Liver (tissue), 9 donors: ENCODE results near the gene RAD50. TPM values are rescaled to one million over a fixed set of nuclear protein-coding genes. Genes with fewer than 3 reads are reported as not detected.

ENCODE experiments used
- DNase-seq: peaks from one replicate; pipeline ENCODE4 v3.0.0-alpha.2; 2017; ENCODE audit warnings: low spot score
- H3K27ac ChIP-seq, 2 donors: one replicate each; pipeline ENCODE4 v1.7.0; 2013; ENCODE audit warnings: inconsistent platforms in 2 of 2, low read length in 2 of 2, control low read depth in 1 of 2, low read depth in 1 of 2, mild to moderate bottlenecking in 1 of 2
- H3K27me3 ChIP-seq, 4 donors: one replicate each; pipeline versions ENCODE4 v1.6.1 to v1.7.0; 2013; ENCODE audit warnings: low read length in 3 of 4, inconsistent platforms in 1 of 4, mild to moderate bottlenecking in 1 of 4, moderate library complexity in 1 of 4; ENCODE audit not compliant: control insufficient read depth in 4 of 4, insufficient read depth in 4 of 4
- H3K36me3 ChIP-seq, 4 donors: one replicate each; pipeline versions ENCODE4 v1.6.1 to v1.7.0; 2013; ENCODE audit warnings: low read length in 3 of 4, mild to moderate bottlenecking in 3 of 4, low read depth in 1 of 4, moderate library complexity in 1 of 4; ENCODE audit not compliant: control insufficient read depth in 4 of 4, insufficient read depth in 3 of 4
- H3K4me1 ChIP-seq, 4 donors: one replicate each; pipeline versions ENCODE4 v1.6.1 to v1.7.0; 2013; ENCODE audit warnings: low read length in 3 of 4, mild to moderate bottlenecking in 3 of 4, moderate library complexity in 1 of 4; ENCODE audit not compliant: control insufficient read depth in 4 of 4, insufficient read depth in 4 of 4
- H3K4me3 ChIP-seq, 3 donors: one replicate each; pipeline versions ENCODE4 v1.6.1 to v1.7.0; 2013; ENCODE audit warnings: low read length in 3 of 3, control low read depth in 1 of 3, low read depth in 1 of 3, mild to moderate bottlenecking in 1 of 3
- H3K9ac ChIP-seq, 2 donors: one replicate each; pipeline ENCODE4 v1.7.0; 2013; ENCODE audit warnings: low read length in 2 of 2, mild to moderate bottlenecking in 2 of 2, moderate library complexity in 2 of 2, control low read depth in 1 of 2, low read depth in 1 of 2
- H3K9me3 ChIP-seq, 4 donors: one replicate each; pipeline versions ENCODE4 v1.6.1 to v1.7.0; 2013; ENCODE audit warnings: low read length in 3 of 4; ENCODE audit not compliant: control insufficient read depth in 4 of 4
- EGR1 ChIP-seq, 2 donors: IDR thresholded peaks; 2 replicates each; pipeline ENCODE4 v1.6.1; 2016 to 2018; ENCODE audit warnings: antibody characterized with exemption in 2 of 2, low read depth in 2 of 2
- FOXA1 ChIP-seq: IDR thresholded peaks from 2 replicates; pipeline ENCODE4 v1.6.1; 2016; ENCODE audit warnings: antibody characterized with exemption
- FOXA2 ChIP-seq: IDR thresholded peaks from 2 replicates; pipeline ENCODE4 v1.6.1; 2016; ENCODE audit warnings: antibody characterized with exemption
- GABPA ChIP-seq, 2 donors: IDR thresholded peaks in 1 of 2; conservative IDR thresholded peaks in 1 of 2; 2 replicates each; pipeline ENCODE4 v1.6.1; 2016; ENCODE audit warnings: antibody characterized with exemption in 2 of 2, mild to moderate bottlenecking in 1 of 2, moderate library complexity in 1 of 2
- HNF4A ChIP-seq, 2 donors: conservative IDR thresholded peaks; 2 replicates each; pipeline ENCODE4 v1.6.1; 2016; ENCODE audit warnings: antibody characterized with exemption in 2 of 2, mild to moderate bottlenecking in 2 of 2
- HNF4G ChIP-seq: IDR thresholded peaks from 2 replicates; pipeline ENCODE4 v1.6.1; 2016; ENCODE audit warnings: antibody characterized with exemption
- JUND ChIP-seq, 2 donors: IDR thresholded peaks; 2 replicates each; pipeline ENCODE4 v1.6.1; 2016; ENCODE audit warnings: antibody characterized with exemption in 2 of 2
- NR2F2 ChIP-seq: IDR thresholded peaks from 2 replicates; pipeline ENCODE4 v1.6.1; 2016; ENCODE audit warnings: antibody characterized with exemption
- RAD21 ChIP-seq, 2 donors: IDR thresholded peaks; 2 replicates each; pipeline ENCODE4 v1.6.1; 2016; ENCODE audit warnings: antibody characterized with exemption in 2 of 2, mild to moderate bottlenecking in 2 of 2
- RXRA ChIP-seq, 2 donors: IDR thresholded peaks; 2 replicates each; pipeline ENCODE4 v1.6.1; 2017 to 2018; ENCODE audit warnings: antibody characterized with exemption in 2 of 2, mild to moderate bottlenecking in 1 of 2
- SP1 ChIP-seq: IDR thresholded peaks from 2 replicates; pipeline ENCODE4 v1.6.1; 2018; ENCODE audit warnings: antibody characterized with exemption, mild to moderate bottlenecking
- TAF1 ChIP-seq: conservative IDR thresholded peaks from 2 replicates; pipeline ENCODE4 v1.6.1; 2016; ENCODE audit warnings: antibody characterized with exemption, mild to moderate bottlenecking
- YY1 ChIP-seq: IDR thresholded peaks from 2 replicates; pipeline ENCODE4 v1.6.1; 2016; ENCODE audit warnings: antibody characterized with exemption, mild to moderate bottlenecking
- whole genome bisulfite sequencing: extraction: QIAGEN DNeasy Blood & Tissue Kit; methylation state at CpG from one replicate; pipeline ENCODE4 v1.1.7; 2013; 5-methylcytosine and 5-hydroxymethylcytosine counted together
- polyA plus RNA-seq, 2 donors: library from polyadenylated mRNA; stranded (reverse) in 1 of 2; unstranded in 1 of 2; fragments of 200-250 nt in 1 of 2; fragments of >200 nt in 1 of 2; fragmentation: Nextera tagmentation in 1 of 2; extraction: Ambion mirVana in 1 of 2; gene quantifications; one replicate each; pipeline versions ENCODE4 v1.2.1 to v1.2.3, GENCODE V29; 2013 to 2015
- total RNA-seq, 2 donors: library from RNA; depleted of rRNA; stranded (reverse); fragments of >200 nt; gene quantifications; one replicate each; pipeline ENCODE4 v1.2.3, GENCODE V29; 2014
- TF ChIP-seq, protein P1 (sequence below): IDR thresholded peaks from 2 replicates; pipeline ENCODE4 v1.6.1; 2016; ENCODE audit warnings: antibody characterized with exemption
- TF ChIP-seq, protein P2 (sequence below): IDR thresholded peaks from 2 replicates; pipeline ENCODE4 v1.6.1; 2016; ENCODE audit warnings: antibody characterized with exemption
- TF ChIP-seq, protein P3 (sequence below): fragments of 150-350 bp; IDR thresholded peaks from 2 replicates; pipeline ENCODE4 v1.5.1; 2017; ENCODE audit warnings: improper control_type of control experiment, low read depth, low read length; ENCODE audit not compliant: missing input control
- TF ChIP-seq, protein P4 (sequence below): IDR thresholded peaks from 2 replicates; pipeline ENCODE4 v1.6.1; 2016; ENCODE audit warnings: antibody characterized with exemption
- TF ChIP-seq, protein P5 (sequence below): IDR thresholded peaks from 2 replicates; pipeline ENCODE4 v1.6.1; 2016; ENCODE audit warnings: antibody characterized with exemption, mild to moderate bottlenecking
- donor health status: healthy.
- donor health status: healthy.
- donor health status: healthy.
- donor health status: healthy.
- donor health status: healthy.

The RAD50 gene
- total and polyA plus RNA-seq, 4 donors = 6.1 to 18.7 (median 14.9) TPM

DNA sequence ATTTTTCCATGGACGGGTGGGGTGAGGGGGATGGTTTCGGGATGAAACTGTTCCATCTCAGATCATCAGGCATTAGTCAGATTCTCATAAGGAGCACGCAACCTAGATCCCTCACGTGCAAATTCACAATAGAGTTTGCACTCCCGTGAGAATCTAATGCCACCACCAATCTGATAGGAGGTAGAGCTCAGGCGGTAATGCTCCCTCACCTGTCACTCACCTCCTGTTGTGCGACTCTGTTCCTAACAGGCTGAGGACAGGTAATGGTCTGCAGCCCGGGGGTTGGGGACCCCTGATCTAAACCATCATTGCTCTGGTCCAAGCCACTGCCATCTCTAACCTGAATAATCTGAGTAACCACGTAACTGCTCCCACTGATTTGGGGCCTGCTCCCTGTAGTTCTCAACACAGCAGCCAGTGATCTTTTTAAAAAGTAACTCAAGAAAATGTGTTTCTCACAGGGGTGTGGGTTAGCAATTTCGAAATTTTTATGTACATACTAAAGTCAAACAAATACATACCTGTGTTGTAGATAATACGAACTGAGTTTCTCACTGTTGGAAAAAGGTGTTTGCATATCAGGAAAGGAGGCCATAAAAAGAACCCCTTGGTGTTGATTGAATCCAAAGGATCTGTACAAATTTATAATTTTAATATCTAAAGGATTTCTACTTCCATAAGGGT lies 89.9 kb downstream of the RAD50 start:
- Histone ChIP-seq H3K27ac (no peak overlapping the region), H3K4me1 (no peaks in the 10 kb centered on the region), H3K4me3 (no peak overlapping the region), H3K27me3 (no peaks in the 10 kb centered on the region), H3K36me3 (peaks cover 0 to 16% (median 10%) of the 10 kb centered on the region in 4 donors), H3K9ac (no peak overlapping the region), H3K9me3 (peaks cover 0 to 2% (median 0%) of the 10 kb centered on the region in 4 donors)
- DNase-seq = no peak
- 74% methylated on average over 11 of the region's 11 CpGs for WGBS
- TF ChIP-seq, protein P1, sequence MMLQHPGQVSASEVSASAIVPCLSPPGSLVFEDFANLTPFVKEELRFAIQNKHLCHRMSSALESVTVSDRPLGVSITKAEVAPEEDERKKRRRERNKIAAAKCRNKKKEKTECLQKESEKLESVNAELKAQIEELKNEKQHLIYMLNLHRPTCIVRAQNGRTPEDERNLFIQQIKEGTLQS = no peak
- TF ChIP-seq RAD21 (IDR thresholded peaks at IDR 0.05) = no peak
- no peak for TF ChIP-seq FOXA2
- no peak for TF ChIP-seq JUND (IDR thresholded peaks at IDR 0.05)
- no peak for TF ChIP-seq YY1
- no peak for TF ChIP-seq GABPA (IDR thresholded peaks at IDR 0.05 in 1 of 2, conservative IDR thresholded peaks at IDR 0.05 in 1 of 2)
- TF ChIP-seq, protein P2, sequence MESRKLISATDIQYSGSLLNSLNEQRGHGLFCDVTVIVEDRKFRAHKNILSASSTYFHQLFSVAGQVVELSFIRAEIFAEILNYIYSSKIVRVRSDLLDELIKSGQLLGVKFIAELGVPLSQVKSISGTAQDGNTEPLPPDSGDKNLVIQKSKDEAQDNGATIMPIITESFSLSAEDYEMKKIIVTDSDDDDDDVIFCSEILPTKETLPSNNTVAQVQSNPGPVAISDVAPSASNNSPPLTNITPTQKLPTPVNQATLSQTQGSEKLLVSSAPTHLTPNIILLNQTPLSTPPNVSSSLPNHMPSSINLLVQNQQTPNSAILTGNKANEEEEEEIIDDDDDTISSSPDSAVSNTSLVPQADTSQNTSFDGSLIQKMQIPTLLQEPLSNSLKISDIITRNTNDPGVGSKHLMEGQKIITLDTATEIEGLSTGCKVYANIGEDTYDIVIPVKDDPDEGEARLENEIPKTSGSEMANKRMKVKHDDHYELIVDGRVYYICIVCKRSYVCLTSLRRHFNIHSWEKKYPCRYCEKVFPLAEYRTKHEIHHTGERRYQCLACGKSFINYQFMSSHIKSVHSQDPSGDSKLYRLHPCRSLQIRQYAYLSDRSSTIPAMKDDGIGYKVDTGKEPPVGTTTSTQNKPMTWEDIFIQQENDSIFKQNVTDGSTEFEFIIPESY = no peak
- TF ChIP-seq, protein P3, sequence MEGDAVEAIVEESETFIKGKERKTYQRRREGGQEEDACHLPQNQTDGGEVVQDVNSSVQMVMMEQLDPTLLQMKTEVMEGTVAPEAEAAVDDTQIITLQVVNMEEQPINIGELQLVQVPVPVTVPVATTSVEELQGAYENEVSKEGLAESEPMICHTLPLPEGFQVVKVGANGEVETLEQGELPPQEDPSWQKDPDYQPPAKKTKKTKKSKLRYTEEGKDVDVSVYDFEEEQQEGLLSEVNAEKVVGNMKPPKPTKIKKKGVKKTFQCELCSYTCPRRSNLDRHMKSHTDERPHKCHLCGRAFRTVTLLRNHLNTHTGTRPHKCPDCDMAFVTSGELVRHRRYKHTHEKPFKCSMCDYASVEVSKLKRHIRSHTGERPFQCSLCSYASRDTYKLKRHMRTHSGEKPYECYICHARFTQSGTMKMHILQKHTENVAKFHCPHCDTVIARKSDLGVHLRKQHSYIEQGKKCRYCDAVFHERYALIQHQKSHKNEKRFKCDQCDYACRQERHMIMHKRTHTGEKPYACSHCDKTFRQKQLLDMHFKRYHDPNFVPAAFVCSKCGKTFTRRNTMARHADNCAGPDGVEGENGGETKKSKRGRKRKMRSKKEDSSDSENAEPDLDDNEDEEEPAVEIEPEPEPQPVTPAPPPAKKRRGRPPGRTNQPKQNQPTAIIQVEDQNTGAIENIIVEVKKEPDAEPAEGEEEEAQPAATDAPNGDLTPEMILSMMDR = no peak
- no peak for TF ChIP-seq SP1
- TF ChIP-seq HNF4G = no peak
- TF ChIP-seq, protein P4, sequence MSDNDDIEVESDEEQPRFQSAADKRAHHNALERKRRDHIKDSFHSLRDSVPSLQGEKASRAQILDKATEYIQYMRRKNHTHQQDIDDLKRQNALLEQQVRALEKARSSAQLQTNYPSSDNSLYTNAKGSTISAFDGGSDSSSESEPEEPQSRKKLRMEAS = no peak
- no peak for TF ChIP-seq FOXA1
- no peak for TF ChIP-seq TAF1
- TF ChIP-seq EGR1 (IDR thresholded peaks at IDR 0.05; ENCODE audit: low read depth in 2 of 2) = no peak
- TF ChIP-seq HNF4A (conservative IDR thresholded peaks at IDR 0.05) = no peak
- TF ChIP-seq, protein P5, sequence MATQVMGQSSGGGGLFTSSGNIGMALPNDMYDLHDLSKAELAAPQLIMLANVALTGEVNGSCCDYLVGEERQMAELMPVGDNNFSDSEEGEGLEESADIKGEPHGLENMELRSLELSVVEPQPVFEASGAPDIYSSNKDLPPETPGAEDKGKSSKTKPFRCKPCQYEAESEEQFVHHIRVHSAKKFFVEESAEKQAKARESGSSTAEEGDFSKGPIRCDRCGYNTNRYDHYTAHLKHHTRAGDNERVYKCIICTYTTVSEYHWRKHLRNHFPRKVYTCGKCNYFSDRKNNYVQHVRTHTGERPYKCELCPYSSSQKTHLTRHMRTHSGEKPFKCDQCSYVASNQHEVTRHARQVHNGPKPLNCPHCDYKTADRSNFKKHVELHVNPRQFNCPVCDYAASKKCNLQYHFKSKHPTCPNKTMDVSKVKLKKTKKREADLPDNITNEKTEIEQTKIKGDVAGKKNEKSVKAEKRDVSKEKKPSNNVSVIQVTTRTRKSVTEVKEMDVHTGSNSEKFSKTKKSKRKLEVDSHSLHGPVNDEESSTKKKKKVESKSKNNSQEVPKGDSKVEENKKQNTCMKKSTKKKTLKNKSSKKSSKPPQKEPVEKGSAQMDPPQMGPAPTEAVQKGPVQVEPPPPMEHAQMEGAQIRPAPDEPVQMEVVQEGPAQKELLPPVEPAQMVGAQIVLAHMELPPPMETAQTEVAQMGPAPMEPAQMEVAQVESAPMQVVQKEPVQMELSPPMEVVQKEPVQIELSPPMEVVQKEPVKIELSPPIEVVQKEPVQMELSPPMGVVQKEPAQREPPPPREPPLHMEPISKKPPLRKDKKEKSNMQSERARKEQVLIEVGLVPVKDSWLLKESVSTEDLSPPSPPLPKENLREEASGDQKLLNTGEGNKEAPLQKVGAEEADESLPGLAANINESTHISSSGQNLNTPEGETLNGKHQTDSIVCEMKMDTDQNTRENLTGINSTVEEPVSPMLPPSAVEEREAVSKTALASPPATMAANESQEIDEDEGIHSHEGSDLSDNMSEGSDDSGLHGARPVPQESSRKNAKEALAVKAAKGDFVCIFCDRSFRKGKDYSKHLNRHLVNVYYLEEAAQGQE = no peak
- TF ChIP-seq RXRA (IDR thresholded peaks at IDR 0.05) = no peak
- no peak for TF ChIP-seq NR2F2
